HG02759 (cell line): ENCODE data around the gene DHTKD1.
"Not testable (repeated sequence)": the region's sequence is repeated elsewhere in the genome, so short reads cannot be mapped to it uniquely, and the experiment has no call there.

ENCODE experiments used
- ATAC-seq: cut with Tn5 transposase; IDR thresholded peaks from one replicate; pipeline ENCODE4 v1.9.1; 2021; ENCODE audit warnings: mild to moderate bottlenecking, moderate library complexity; ENCODE audit not compliant: unreplicated experiment

The DHTKD1 gene

DNA sequence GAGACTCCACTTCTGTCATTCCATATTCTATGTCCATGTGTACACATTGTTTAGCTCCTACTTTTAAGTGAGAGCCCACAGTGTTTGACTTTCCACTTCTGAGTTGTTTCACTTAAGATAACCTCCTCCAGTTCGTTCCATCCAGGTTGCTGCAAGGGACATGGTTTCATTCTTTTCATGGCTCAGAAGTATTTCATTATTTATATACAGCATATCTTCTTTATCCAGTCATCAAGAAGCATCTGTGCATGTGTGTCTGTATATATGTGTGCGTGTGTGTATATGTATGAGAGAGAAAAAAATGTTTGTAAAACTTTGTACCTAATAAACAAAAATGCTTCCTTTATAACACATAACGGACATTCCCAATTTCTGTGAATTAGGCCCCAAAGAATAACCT is 66.9 kb downstream of the DHTKD1 start:
- no peak for ATAC-seq

DNA sequence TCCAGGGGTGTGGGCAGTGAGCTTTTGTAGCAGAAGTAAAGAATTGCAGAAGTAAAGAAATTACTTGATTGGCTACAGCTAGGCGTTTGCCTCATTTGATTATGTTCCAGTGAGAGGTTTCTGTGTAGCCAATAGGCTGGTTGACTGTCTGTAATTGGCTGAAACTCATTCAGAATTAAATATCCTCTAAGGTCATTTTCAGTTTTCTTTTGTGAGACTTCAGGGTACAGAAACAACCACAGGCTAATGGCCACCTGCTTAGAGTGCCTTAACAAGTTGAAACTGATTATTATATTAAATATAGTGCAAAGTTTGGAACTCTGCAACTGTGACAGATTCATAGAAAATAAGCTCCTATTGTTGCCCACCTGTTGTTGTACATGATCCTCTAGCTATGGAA is 71.3 kb downstream of the DHTKD1 start:
- ATAC-seq: no peak

GRCh38 chr10:12144538-12144937 is 75.8 kb downstream of the DHTKD1 start:
- no peak for ATAC-seq

- no peak for ATAC-seq
These were observed 81.4 kb downstream of the DHTKD1 start for GRCh38 chr10:12150163-12150562.

DNA sequence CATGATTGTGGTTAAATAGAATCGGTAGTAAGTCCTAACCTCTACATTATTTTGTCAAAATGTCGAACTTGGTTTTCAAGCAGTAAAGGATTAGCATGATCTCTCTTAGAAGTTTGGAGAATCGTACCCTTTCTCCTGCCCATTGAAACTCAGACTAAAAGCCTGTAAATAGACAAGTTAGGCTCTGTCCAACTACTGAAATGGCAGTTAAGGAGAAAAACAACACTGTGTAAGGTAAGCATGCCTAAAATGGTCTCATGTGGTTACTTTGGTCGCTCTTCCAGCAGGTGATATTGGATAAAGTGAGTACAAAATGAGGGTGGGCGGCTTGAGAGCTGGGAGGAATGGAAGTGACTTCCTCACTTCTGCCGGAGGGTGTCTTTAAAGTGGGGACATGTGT is 85.8 kb downstream of the DHTKD1 start:
- ATAC-seq: no peak

- ATAC-seq: no peak
These were observed 87.8 kb downstream of the DHTKD1 start for GRCh38 chr10:12156367-12157123.

GRCh38 chr10:12158111-12158510 is 89.4 kb downstream of the DHTKD1 start:
- no peak for ATAC-seq

DNA sequence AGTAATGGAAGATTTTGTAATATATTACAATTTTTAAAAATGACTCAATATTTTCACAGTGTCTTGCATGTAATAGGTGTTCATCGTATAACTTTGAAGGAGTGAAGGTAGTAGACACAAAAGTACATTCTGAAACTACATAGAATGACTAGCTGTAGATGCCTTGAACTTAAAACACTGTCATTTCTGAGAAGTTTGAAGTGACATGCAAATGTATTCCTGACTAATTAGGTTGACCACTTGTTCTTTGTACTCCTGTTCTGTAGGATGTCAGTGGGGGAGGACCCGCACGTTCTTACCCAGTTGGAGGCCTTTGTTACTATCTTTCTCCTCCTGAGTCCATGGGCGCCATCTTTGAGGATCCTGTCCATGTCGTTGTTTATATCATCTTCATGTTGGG is 91.9 kb downstream of the DHTKD1 start:
- no peak for ATAC-seq

- no peak for ATAC-seq
These were observed 94.2 kb downstream of the DHTKD1 start for GRCh38 chr10:12162927-12163326.

DNA sequence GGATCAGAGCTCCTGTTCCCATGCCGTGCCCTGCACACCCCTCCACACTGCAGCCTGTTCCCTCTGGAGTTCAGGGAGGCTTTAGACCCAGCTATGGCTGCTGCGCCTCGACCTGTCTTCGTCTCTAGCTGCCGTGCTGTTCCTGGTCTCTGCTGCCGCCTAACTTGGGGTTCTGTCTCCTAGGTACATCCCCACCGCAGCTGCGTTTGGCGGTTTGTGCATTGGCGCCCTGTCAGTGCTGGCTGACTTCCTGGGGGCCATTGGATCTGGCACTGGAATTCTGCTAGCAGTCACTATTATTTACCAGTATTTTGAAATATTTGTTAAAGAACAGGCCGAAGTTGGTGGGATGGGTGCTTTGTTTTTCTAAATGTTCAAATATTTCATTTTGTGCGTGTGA is 95.3 kb downstream of the DHTKD1 start:
- no peak for ATAC-seq

- no peak for ATAC-seq
These were observed 96.3 kb downstream of the DHTKD1 start for GRCh38 chr10:12165036-12165435.

GRCh38 chr10:12165999-12166775 is 97.4 kb downstream of the DHTKD1 start:
- ATAC-seq: no peak

- not testable (repeated sequence) for ATAC-seq
These were observed 102.8 kb downstream of the DHTKD1 start for GRCh38 chr10:12171512-12171911.
